KOPT-K1 (cell line): Measurements from ENCODE around the gene EFCAB11.
"Not testable (repeated sequence)": the region's sequence is repeated elsewhere in the genome, so short reads cannot be mapped to it uniquely, and the experiment has no call there.

Experiments used
- H3K27ac ChIP-seq: fragments of 200-600 bp; sonication (generic); 2 replicates; pipeline ENCODE4 v1.5.1; 2016; ENCODE audit warnings: antibody characterized with exemption, mild to moderate bottlenecking, low read depth, low read length; ENCODE audit not compliant: poor library complexity, severe bottlenecking
- H3K36me3 ChIP-seq: fragments of 200-600 bp; sonication (generic); 2 replicates; pipeline ENCODE4 v1.5.1; 2017; ENCODE audit warnings: antibody characterized with exemption, mild to moderate bottlenecking, low read length, moderate library complexity; ENCODE audit not compliant: insufficient read depth
- H3K9me3 ChIP-seq: fragments of 200-600 bp; sonication (generic); 2 replicates; pipeline ENCODE4 v1.5.1; 2017; ENCODE audit warnings: antibody characterized with exemption, low read length, mild to moderate bottlenecking; ENCODE audit not compliant: insufficient read depth, poor library complexity, severe bottlenecking

EFCAB11 gene

GRCh38 chr14:89884761-89885160 is 69.8 kb downstream of the EFCAB11 start:
- no peaks in the 10 kb centered on the region for H3K9me3 ChIP-seq
- H3K36me3 ChIP-seq = no peaks in the 10 kb centered on the region
- no peak overlapping the region for H3K27ac ChIP-seq

- Histone ChIP-seq H3K36me3 (no peaks in the 10 kb centered on the region), H3K27ac (no peak overlapping the region), H3K9me3 (no peaks in the 10 kb centered on the region)
These were observed 72.7 kb downstream of the EFCAB11 start for GRCh38 chr14:89881839-89882238.

GRCh38 chr14:89874091-89874490 is 80.4 kb downstream of the EFCAB11 start:
- not testable (repeated sequence) for H3K36me3 ChIP-seq, H3K27ac ChIP-seq

GRCh38 chr14:89870316-89870715 is 84.2 kb downstream of the EFCAB11 start:
- Histone ChIP-seq H3K36me3 (no peaks in the 10 kb centered on the region), H3K9me3 (peaks cover 43% of the 10 kb centered on the region), H3K27ac (no peak overlapping the region)

More at GRCh38 chr14:89874091-89874490, 80.4 kb downstream of the EFCAB11 start:
- H3K9me3 ChIP-seq = peaks cover 30% of the 10 kb centered on the region

- H3K36me3 ChIP-seq = no peaks in the 10 kb centered on the region
- no peak overlapping the region for H3K27ac ChIP-seq
- peaks cover 37% of the 10 kb centered on the region for H3K9me3 ChIP-seq
These were observed 84.9 kb downstream of the EFCAB11 start for GRCh38 chr14:89869606-89870005.

- H3K36me3 ChIP-seq = no peaks in the 10 kb centered on the region
- H3K9me3 ChIP-seq = peaks cover 15% of the 10 kb centered on the region
- no peak overlapping the region for H3K27ac ChIP-seq
These were observed 88.1 kb downstream of the EFCAB11 start for GRCh38 chr14:89866458-89866857.

GRCh38 chr14:89865153-89865552 is 89.4 kb downstream of the EFCAB11 start:
- no peaks in the 10 kb centered on the region for H3K36me3 ChIP-seq
- no peak overlapping the region for H3K27ac ChIP-seq
- peaks cover 15% of the 10 kb centered on the region for H3K9me3 ChIP-seq

GRCh38 chr14:89862856-89863255 is 91.7 kb downstream of the EFCAB11 start:
- Histone ChIP-seq H3K27ac (no peak overlapping the region), H3K36me3 (no peaks in the 10 kb centered on the region), H3K9me3 (peaks cover 7% of the 10 kb centered on the region)

GRCh38 chr14:89861630-89862029 is 92.9 kb downstream of the EFCAB11 start:
- no peak overlapping the region for H3K27ac ChIP-seq
- H3K9me3 ChIP-seq = no peaks in the 10 kb centered on the region
- no peaks in the 10 kb centered on the region for H3K36me3 ChIP-seq

- no peaks in the 10 kb centered on the region for H3K9me3 ChIP-seq
- no peaks in the 10 kb centered on the region for H3K36me3 ChIP-seq
- no peak overlapping the region for H3K27ac ChIP-seq
These were observed 96.4 kb downstream of the EFCAB11 start for GRCh38 chr14:89858089-89858488.

- H3K27ac ChIP-seq = no peak overlapping the region
- no peaks in the 10 kb centered on the region for H3K36me3 ChIP-seq
These were observed 97.6 kb downstream of the EFCAB11 start for GRCh38 chr14:89856871-89857345.

GRCh38 chr14:89855961-89856656 is 98.4 kb downstream of the EFCAB11 start:
- Histone ChIP-seq H3K36me3 (no peaks in the 10 kb centered on the region), H3K9me3 (no peaks in the 10 kb centered on the region), H3K27ac (no peak overlapping the region)

More at GRCh38 chr14:89856871-89857345, 97.6 kb downstream of the EFCAB11 start:
- H3K9me3 ChIP-seq = no peaks in the 10 kb centered on the region

- Histone ChIP-seq H3K27ac (no peak overlapping the region), H3K36me3 (no peaks in the 10 kb centered on the region), H3K9me3 (no peaks in the 10 kb centered on the region)
These were observed 100.4 kb downstream of the EFCAB11 start for GRCh38 chr14:89853936-89854693.

- Histone ChIP-seq H3K9me3 (no peaks in the 10 kb centered on the region), H3K27ac (no peak overlapping the region), H3K36me3 (no peaks in the 10 kb centered on the region)
These were observed 103.4 kb downstream of the EFCAB11 start for GRCh38 chr14:89851106-89851505.

GRCh38 chr14:89849931-89850330 is 104.6 kb downstream of the EFCAB11 start:
- no peaks in the 10 kb centered on the region for H3K9me3 ChIP-seq
- H3K36me3 ChIP-seq = no peaks in the 10 kb centered on the region
- no peak overlapping the region for H3K27ac ChIP-seq
